Mesothelial cell of epicardium (in vitro differentiated cells): Measurements from ENCODE around the gene STK32B. TPM values are rescaled to one million over a fixed set of nuclear protein-coding genes. Genes with fewer than 3 reads are reported as not detected.

ENCODE experiments used
- DNase-seq, 2 experiments: peaks; one replicate each; pipeline ENCODE4 v3.0.0; 2021; ENCODE audit warnings: low spot score in 2 of 2; ENCODE audit not compliant: unreplicated experiment in 2 of 2
- H3K27ac Mint-ChIP-seq: 2 replicates; pipeline ENCODE4 v1.8.0; 2021; ENCODE audit warnings: mixed read lengths
- H3K27me3 Mint-ChIP-seq: 2 replicates; pipeline ENCODE4 v1.8.0; 2021; ENCODE audit warnings: low read depth, mixed read lengths
- H3K36me3 Mint-ChIP-seq: 2 replicates; pipeline ENCODE4 v1.8.0; 2021; ENCODE audit warnings: mixed read lengths
- H3K4me1 Mint-ChIP-seq: 2 replicates; pipeline ENCODE4 v1.8.0; 2021; ENCODE audit warnings: mixed read lengths
- H3K4me3 Mint-ChIP-seq: 2 replicates; pipeline ENCODE4 v1.8.0; 2021; ENCODE audit warnings: mild to moderate bottlenecking, moderate library complexity, mixed read lengths
- H3K9me3 Mint-ChIP-seq: 2 replicates; pipeline ENCODE4 v1.8.0; 2021; ENCODE audit warnings: mixed read lengths
- total RNA-seq: library from RNA; stranded (reverse); gene quantifications from 3 replicates; pipeline ENCODE4 v1.2.1, GENCODE V29; 2021
- TF ChIP-seq, protein P1 (sequence below): fragments of 200-600 bp; sonication (generic); IDR thresholded peaks from one replicate; pipeline ENCODE4 v1.5.0; 2021; ENCODE audit warnings: antibody characterized with exemption; ENCODE audit not compliant: unreplicated experiment

Gene STK32B
- total RNA-seq, 1 donor from 2014 or later: 0.96 TPM

DNA sequence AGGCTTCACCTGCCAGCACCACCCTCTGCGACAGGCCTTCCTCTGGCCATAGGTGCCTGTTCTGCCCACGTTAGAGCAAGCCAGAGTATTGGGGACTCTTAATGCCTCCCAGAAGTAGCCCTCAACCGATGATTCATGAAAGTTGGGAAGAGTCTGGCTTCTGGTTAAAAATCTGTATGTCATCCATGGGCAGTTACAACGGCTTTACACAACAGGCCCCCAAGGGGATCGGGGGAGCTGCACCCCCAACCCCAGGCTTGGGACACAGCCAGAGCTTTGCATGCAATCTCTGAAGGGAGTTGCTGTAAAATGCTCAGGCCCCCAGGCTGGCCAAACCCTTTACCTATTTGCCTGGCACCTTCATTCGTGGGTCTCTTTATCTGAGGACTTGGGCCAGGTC lies 26.6 kb upstream of the STK32B start:
- Mint-ChIP-seq H3K4me3 (no peak overlapping the region), H3K4me1 (peaks cover 2% of the 10 kb centered on the region), H3K27ac (no peak overlapping the region), H3K36me3 (no peaks in the 10 kb centered on the region), H3K27me3 (peaks cover 55% of the 10 kb centered on the region), H3K9me3 (peaks cover 11% of the 10 kb centered on the region)
- no peak for DNase-seq
- TF ChIP-seq, protein P1, sequence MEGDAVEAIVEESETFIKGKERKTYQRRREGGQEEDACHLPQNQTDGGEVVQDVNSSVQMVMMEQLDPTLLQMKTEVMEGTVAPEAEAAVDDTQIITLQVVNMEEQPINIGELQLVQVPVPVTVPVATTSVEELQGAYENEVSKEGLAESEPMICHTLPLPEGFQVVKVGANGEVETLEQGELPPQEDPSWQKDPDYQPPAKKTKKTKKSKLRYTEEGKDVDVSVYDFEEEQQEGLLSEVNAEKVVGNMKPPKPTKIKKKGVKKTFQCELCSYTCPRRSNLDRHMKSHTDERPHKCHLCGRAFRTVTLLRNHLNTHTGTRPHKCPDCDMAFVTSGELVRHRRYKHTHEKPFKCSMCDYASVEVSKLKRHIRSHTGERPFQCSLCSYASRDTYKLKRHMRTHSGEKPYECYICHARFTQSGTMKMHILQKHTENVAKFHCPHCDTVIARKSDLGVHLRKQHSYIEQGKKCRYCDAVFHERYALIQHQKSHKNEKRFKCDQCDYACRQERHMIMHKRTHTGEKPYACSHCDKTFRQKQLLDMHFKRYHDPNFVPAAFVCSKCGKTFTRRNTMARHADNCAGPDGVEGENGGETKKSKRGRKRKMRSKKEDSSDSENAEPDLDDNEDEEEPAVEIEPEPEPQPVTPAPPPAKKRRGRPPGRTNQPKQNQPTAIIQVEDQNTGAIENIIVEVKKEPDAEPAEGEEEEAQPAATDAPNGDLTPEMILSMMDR: no peak

DNA sequence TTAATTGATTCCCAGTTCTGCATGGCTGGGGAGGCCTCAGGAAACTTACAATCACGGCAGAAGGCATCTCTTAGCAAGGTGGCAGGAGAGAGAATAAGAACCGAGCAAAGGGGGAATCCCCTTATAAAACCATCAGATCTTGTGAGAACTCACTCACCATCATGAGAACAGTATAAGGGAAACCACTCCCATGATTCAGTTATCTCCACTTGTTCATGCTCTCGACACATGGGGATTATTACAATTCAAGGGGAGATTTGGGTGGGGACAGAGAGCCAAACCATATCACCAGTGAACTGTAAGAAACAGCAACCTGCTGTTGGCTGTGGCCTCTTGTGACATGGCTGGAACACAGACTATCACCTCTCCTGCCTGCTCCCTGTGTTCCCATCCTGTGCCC lies 24.9 kb upstream of the STK32B start:
- peaks cover 2% of the 10 kb centered on the region for H3K4me1 Mint-ChIP-seq
- H3K4me3 Mint-ChIP-seq: no peak overlapping the region
- H3K27me3 Mint-ChIP-seq: peaks cover 49% of the 10 kb centered on the region
- H3K27ac Mint-ChIP-seq: no peak overlapping the region
- TF ChIP-seq, protein P1: no peak
- H3K36me3 Mint-ChIP-seq: no peaks in the 10 kb centered on the region
- peaks cover 11% of the 10 kb centered on the region for H3K9me3 Mint-ChIP-seq
- no peak for DNase-seq

DNA sequence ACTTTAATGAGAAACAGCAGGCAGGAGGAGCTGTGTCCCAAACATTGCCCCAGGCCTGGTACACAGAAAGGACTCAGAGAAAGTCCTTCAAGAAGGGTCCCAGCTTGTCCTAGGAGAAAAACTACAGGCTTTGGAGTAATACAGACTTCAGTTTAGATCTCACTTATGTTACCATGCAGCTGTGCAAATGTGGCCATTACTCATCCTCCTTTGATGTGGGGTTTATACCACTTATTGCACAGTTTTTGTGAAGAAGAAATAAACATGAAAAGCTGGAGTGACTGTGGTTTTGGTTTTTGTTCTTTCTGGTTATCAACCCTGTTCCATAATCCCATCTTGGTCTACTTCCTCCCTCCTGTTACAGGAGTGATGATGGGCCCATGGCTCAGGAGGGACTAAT lies 23.9 kb upstream of the STK32B start:
- no peak for DNase-seq
- Mint-ChIP-seq H3K9me3 (peaks cover 11% of the 10 kb centered on the region), H3K4me3 (no peak overlapping the region), H3K4me1 (peaks cover 6% of the 10 kb centered on the region), H3K27me3 (peaks cover 47% of the 10 kb centered on the region), H3K36me3 (no peaks in the 10 kb centered on the region), H3K27ac (no peak overlapping the region)
- TF ChIP-seq, protein P1: no peak

DNA sequence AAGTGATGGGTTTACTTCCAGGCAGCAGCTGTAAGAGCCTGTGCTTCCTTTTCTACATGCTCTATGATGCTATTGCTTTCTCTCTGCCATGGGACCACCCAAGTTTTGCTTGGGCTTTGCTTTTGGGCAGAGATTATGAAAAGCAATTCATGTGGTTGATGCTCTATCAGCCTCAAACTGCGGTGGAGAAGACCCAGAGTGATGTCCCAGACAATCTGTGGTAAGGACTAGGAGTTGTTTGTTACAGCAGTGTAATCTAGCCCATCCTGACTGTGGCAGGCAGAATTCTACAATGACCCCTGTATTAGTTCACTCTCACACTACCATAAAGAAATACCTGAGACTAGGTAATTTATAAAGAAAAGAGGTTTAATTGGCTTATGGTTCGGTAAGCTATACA lies 22.8 kb upstream of the STK32B start:
- peaks cover 6% of the 10 kb centered on the region for H3K9me3 Mint-ChIP-seq
- H3K4me1 Mint-ChIP-seq: peaks cover 15% of the 10 kb centered on the region
- no peak for DNase-seq
- H3K27me3 Mint-ChIP-seq: peaks cover 42% of the 10 kb centered on the region
- no peak overlapping the region for H3K4me3 Mint-ChIP-seq
- TF ChIP-seq, protein P1: no peak
- no peaks in the 10 kb centered on the region for H3K36me3 Mint-ChIP-seq
- H3K27ac Mint-ChIP-seq: no peak overlapping the region

DNA sequence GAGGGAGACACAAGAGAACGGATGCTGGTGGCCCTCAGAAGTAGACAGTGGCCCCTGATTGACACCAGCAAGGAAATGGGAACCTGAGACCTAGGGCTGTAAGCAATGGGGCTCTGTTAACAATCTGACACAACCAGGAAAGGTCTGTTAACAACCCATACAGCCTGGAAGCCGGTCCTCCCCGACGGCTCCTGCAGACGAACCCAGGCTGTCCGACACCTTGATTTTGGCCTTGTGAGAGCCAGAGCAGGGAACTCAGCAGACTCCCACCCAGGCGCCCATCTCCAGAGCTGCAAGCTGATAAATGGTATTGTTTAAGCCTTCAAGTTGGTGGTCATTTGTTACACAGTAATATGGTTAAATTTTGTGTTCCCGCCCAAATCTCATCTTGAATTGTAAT lies 21.8 kb upstream of the STK32B start:
- Mint-ChIP-seq H3K4me3 (no peak overlapping the region), H3K27me3 (peaks cover 38% of the 10 kb centered on the region)
- TF ChIP-seq, protein P1: no peak

DNA sequence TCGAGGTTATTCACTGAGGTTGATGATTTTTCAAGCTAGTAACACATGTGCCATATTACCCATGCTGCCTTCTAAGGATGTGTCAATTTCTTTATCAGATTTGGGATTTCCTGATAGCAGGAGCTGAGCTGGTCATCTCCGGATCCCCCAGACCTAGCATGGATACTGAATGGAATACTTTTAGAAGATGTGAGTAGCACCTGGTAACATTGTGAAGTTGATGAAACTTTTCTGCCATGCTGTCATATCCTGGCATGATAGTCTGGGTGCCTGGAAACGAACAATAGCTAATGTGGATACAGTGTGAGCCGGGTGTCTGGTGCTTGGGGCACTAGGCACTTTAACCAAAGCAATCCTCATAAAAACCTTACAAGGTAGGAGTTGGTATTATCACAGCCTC lies 21.1 kb upstream of the STK32B start:
- DNase-seq: no peak
- TF ChIP-seq, protein P1: no peak
- Mint-ChIP-seq H3K4me1 (peaks cover 30% of the 10 kb centered on the region), H3K9me3 (no peaks in the 10 kb centered on the region), H3K27ac (no peak overlapping the region), H3K27me3 (peaks cover 37% of the 10 kb centered on the region), H3K36me3 (no peaks in the 10 kb centered on the region), H3K4me3 (no peak overlapping the region)

More for the DNA sequence above, 21.8 kb upstream of the STK32B start:
- no peak for DNase-seq
- H3K27ac Mint-ChIP-seq: no peak overlapping the region
- no peaks in the 10 kb centered on the region for H3K36me3 Mint-ChIP-seq
- peaks cover 25% of the 10 kb centered on the region for H3K4me1 Mint-ChIP-seq
- H3K9me3 Mint-ChIP-seq: no peaks in the 10 kb centered on the region
